SK-N-SH (cell line): ENCODE results near the gene BRD3.

Experiments
- GATA2 ChIP-seq: sonication (generic); formaldehyde crosslinking; IDR thresholded peaks from 2 replicates; pipeline ENCODE4 v1.5.0; 2020; ENCODE audit warnings: mild to moderate bottlenecking, missing genetic modification reagents
- JUND ChIP-seq: IDR thresholded peaks from 2 replicates; pipeline ENCODE4 v1.4.0; 2012
- MAX ChIP-seq: IDR thresholded peaks from 2 replicates; pipeline ENCODE4 v1.4.0; 2012; ENCODE audit warnings: low read depth
- POLR2AphosphoS5 ChIP-seq: IDR thresholded peaks from 2 replicates; pipeline ENCODE4 v1.6.1; 2012; ENCODE audit warnings: low read depth, low read length
- RAD21 ChIP-seq: IDR thresholded peaks from 2 replicates; pipeline ENCODE4 v1.6.1; 2012; ENCODE audit warnings: mild to moderate bottlenecking, low read length
- RCOR1 ChIP-seq: fragments of 150-350 bp; IDR thresholded peaks from 2 replicates; pipeline ENCODE4 v1.6.1; 2017; ENCODE audit warnings: antibody characterized with exemption, low read length
- TCF12 ChIP-seq: IDR thresholded peaks from 2 replicates; pipeline ENCODE4 v1.4.0; 2012
- TF ChIP-seq, protein P1 (sequence below): fragments of 200-600 bp; sonication (generic); IDR thresholded peaks from 2 replicates; pipeline ENCODE4 v1.6.1; 2017; ENCODE audit warnings: antibody characterized with exemption, mild to moderate bottlenecking, moderate library complexity
- TF ChIP-seq, protein P2 (sequence below): IDR thresholded peaks from 2 replicates; pipeline ENCODE4 v1.4.0; 2012; ENCODE audit warnings: low read depth, borderline replicate concordance

DNA sequence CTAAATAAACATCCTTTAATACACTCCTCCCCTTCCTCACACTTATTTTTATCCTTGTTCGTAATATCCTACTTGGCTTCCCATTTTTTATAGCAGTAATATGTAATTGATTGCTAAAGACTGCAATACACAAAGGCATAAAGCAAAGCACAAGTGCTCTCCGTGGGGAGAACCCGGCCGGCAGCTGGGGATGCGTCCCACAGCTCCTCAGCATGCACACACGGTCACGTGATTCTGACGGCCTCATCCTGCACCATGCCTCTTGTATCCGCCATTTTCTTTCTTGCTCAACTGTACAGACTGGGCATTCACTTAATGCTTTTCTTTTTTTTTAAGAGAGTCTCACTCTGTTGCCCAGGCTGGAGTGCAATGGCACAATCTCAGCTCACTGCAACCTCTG is 39.8 kb downstream of the BRD3 start:
- TF ChIP-seq, protein P1, sequence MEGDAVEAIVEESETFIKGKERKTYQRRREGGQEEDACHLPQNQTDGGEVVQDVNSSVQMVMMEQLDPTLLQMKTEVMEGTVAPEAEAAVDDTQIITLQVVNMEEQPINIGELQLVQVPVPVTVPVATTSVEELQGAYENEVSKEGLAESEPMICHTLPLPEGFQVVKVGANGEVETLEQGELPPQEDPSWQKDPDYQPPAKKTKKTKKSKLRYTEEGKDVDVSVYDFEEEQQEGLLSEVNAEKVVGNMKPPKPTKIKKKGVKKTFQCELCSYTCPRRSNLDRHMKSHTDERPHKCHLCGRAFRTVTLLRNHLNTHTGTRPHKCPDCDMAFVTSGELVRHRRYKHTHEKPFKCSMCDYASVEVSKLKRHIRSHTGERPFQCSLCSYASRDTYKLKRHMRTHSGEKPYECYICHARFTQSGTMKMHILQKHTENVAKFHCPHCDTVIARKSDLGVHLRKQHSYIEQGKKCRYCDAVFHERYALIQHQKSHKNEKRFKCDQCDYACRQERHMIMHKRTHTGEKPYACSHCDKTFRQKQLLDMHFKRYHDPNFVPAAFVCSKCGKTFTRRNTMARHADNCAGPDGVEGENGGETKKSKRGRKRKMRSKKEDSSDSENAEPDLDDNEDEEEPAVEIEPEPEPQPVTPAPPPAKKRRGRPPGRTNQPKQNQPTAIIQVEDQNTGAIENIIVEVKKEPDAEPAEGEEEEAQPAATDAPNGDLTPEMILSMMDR = no peak
- TF ChIP-seq MAX (no peak), RCOR1 (no peak), POLR2AphosphoS5 (no peak), RAD21 (no peak), GATA2 (no peak), TCF12 (no peak), JUND (no peak)
- TF ChIP-seq, protein P2, sequence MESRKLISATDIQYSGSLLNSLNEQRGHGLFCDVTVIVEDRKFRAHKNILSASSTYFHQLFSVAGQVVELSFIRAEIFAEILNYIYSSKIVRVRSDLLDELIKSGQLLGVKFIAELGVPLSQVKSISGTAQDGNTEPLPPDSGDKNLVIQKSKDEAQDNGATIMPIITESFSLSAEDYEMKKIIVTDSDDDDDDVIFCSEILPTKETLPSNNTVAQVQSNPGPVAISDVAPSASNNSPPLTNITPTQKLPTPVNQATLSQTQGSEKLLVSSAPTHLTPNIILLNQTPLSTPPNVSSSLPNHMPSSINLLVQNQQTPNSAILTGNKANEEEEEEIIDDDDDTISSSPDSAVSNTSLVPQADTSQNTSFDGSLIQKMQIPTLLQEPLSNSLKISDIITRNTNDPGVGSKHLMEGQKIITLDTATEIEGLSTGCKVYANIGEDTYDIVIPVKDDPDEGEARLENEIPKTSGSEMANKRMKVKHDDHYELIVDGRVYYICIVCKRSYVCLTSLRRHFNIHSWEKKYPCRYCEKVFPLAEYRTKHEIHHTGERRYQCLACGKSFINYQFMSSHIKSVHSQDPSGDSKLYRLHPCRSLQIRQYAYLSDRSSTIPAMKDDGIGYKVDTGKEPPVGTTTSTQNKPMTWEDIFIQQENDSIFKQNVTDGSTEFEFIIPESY = no peak
